ENCODE measurements around the gene PHF5A.
"Not testable (repeated sequence)": the region's sequence is repeated elsewhere in the genome, so short reads cannot be mapped to it uniquely, and the experiment has no call there.

The PHF5A gene

GRCh38 chr22:41478891-41479521 is 10.5 kb upstream of the PHF5A start:
- no peak for TF ChIP-seq POLR2A (IDR thresholded peaks at IDR 0.05; ENCODE audit: low read depth, low read length)
- no peak for TF ChIP-seq TAF1 (IDR thresholded peaks at IDR 0.05; ENCODE audit: low read depth, low read length)
- TF ChIP-seq POLR2AphosphoS5 (IDR thresholded peaks at IDR 0.05; ENCODE audit: low read depth, low read length), result no peak
- no peak for TF ChIP-seq SPI1 (IDR thresholded peaks at IDR 0.05; ENCODE audit: low read depth, low read length)
- TF ChIP-seq PAX5 (IDR thresholded peaks at IDR 0.05; ENCODE audit: insufficient read depth, low read length, severe bottlenecking), result no peak
- TF ChIP-seq POU2F2 (IDR thresholded peaks at IDR 0.05; ENCODE audit: low read depth, low read length), result no peak
- DNase-seq (ENCODE audit: insufficient read length, low spot score) (no peak), FAIRE-seq (peak; percentile 87)

DNA sequence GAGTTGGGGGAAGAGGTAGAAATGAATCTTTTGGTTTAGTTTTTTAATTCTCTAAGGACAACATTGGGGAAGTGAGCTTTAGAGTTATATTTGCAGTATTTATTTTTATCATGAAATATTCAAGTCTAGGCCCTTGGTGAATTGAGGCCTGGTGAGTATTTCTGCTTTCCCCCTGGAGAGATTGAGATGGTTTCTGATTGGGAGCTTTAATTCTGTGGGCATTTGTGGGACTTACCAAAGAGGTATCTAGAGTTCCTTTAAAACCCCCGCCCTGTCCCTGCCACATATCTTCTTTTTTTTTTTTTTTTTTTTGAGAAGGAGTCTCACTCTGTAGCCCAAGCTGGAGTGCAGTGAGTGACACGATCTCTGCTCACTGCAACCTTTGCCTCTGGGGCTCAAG is 10.0 kb upstream of the PHF5A start:
- TF ChIP-seq POLR2A (IDR thresholded peaks at IDR 0.05; ENCODE audit: low read depth, low read length) (no peak), SPI1 (IDR thresholded peaks at IDR 0.05; ENCODE audit: low read depth, low read length) (no peak), POLR2AphosphoS5 (IDR thresholded peaks at IDR 0.05; ENCODE audit: low read depth, low read length) (no peak), POU2F2 (IDR thresholded peaks at IDR 0.05; ENCODE audit: low read depth, low read length) (no peak), TAF1 (IDR thresholded peaks at IDR 0.05; ENCODE audit: low read depth, low read length) (no peak), PAX5 (IDR thresholded peaks at IDR 0.05; ENCODE audit: insufficient read depth, low read length, severe bottlenecking) (no peak)
- DNase-seq (ENCODE audit: insufficient read length, low spot score) (no peak), FAIRE-seq (no peak)

DNA sequence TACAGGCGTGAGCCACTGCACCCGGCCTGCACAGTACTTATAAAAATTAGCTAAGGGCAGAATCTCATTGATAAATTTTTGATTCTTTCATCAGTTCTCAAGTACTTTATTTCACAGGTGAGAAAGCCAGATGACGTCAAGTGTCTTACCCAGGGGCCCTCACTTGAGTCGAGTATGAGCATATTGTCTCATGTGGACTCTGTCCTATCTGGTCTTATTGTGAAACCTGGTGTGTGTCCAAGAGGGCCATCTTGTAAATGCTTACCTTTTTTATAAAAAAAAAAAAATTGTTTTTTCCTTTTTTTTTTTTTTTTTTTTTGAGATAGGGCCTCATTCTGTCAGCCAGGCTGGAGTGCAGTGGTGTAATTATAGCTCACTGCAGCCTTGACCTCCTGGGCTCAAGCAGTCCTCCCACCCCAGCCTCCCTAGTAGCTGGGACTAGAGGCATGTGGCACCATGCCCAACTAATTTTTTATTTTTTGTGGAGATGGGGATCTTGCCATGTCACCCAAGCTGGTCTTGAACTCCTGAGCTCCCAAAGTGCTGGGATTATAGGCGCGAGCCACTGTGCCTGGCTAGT is 6.5 kb upstream of the PHF5A start:
- DNase-seq (ENCODE audit: insufficient read length, low spot score) (no peak), FAIRE-seq (no peak)
- TF ChIP-seq POLR2AphosphoS5 (IDR thresholded peaks at IDR 0.05; ENCODE audit: low read depth, low read length) (no peak), PAX5 (IDR thresholded peaks at IDR 0.05; ENCODE audit: insufficient read depth, low read length, severe bottlenecking) (no peak), SPI1 (IDR thresholded peaks at IDR 0.05; ENCODE audit: low read depth, low read length) (no peak), POLR2A (IDR thresholded peaks at IDR 0.05; ENCODE audit: low read depth, low read length) (no peak), POU2F2 (IDR thresholded peaks at IDR 0.05; ENCODE audit: low read depth, low read length) (no peak), TAF1 (IDR thresholded peaks at IDR 0.05; ENCODE audit: low read depth, low read length) (no peak)

DNA sequence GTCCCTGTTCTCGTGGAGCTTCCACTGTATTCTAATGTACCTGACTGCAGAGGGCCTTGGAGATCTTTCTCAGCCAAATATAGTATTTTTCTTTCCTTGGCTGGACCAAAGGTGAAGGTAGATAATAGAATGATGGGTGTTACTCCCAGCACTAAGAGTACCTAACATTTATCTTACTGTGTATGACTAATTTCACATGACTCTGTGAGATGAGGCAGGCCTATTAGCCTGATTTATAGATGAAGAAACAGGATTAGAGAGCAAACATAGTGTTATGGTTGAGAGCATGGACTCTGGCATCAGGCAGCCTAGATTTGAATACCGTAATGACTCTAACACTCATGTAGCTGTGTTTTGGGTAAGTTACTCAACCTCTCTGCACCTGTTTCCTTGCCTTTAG is 3.1 kb upstream of the PHF5A start:
- TF ChIP-seq SPI1 (IDR thresholded peaks at IDR 0.05; ENCODE audit: low read depth, low read length), result no peak
- FAIRE-seq (no peak), DNase-seq (ENCODE audit: insufficient read length, low spot score) (no peak)

DNA sequence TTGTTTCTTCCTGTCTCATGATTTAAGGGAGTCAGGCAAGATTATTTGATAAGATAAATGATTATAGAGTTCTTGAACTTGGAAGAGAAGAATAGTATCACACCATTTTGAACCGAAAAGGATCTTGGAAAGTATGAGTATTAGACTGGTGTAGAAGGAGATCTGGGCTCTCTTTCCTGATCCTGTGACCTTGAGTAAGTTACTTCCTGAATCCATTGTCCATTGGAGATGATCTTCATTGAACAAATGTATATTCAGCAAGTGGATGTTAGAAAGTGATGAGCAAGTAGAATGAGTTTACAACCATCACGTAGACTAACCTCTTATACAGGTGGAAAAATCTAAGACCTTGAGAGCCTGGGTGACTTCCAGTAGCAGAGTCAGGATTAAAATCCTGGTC is 2.4 kb upstream of the PHF5A start:
- TF ChIP-seq POLR2AphosphoS5 (IDR thresholded peaks at IDR 0.05; ENCODE audit: low read depth, low read length) (no peak), PAX5 (IDR thresholded peaks at IDR 0.05; ENCODE audit: insufficient read depth, low read length, severe bottlenecking) (no peak), TAF1 (IDR thresholded peaks at IDR 0.05; ENCODE audit: low read depth, low read length) (no peak), SPI1 (IDR thresholded peaks at IDR 0.05; ENCODE audit: low read depth, low read length) (no peak), POU2F2 (IDR thresholded peaks at IDR 0.05; ENCODE audit: low read depth, low read length) (no peak), POLR2A (IDR thresholded peaks at IDR 0.05; ENCODE audit: low read depth, low read length) (no peak)
- DNase-seq (ENCODE audit: insufficient read length, low spot score) (no peak), FAIRE-seq (no peak)

DNA sequence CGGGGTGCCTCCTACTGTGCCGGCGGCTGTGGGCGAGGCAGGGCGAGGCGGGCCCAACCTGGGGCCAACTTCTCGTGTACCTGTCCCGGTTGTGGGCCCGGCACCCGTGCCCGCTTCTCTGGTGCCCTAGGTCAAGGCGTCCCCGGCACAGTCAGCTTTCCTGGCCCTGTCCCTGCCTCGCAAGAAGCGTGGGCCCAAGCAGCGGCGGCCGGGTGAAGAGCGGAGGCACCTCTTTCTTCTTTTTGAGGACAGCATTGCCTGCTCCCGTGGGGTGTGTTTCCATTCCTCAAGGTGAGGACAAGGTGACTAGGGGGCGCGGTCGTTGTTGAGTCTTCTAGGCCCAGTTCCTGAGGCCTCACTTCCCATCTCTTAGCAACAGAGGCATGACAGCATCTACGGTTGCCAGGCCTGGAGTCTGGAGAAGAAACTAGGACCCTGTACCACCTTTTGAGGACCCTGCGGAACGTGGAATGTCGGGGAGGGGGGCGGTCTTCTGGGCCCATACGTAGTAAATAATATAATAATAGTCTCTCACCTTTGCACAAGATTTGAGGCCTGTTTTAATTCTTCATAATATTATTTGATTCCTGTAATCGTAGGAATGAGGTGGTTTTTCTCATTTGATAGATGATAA is 843 bp upstream of the PHF5A start:
- DNase-seq (ENCODE audit: insufficient read length, low spot score) (no peak), FAIRE-seq (peak; percentile 23)
- TF ChIP-seq POU2F2 (IDR thresholded peaks at IDR 0.05; ENCODE audit: low read depth, low read length) (0 out of 2 replicates have a peak, but pooled peaks have one; percentile 2), POLR2AphosphoS5 (IDR thresholded peaks at IDR 0.05; ENCODE audit: low read depth, low read length) (no peak)

- no peak for TF ChIP-seq SPI1 (IDR thresholded peaks at IDR 0.05; ENCODE audit: low read depth, low read length)
- TF ChIP-seq TAF1 (IDR thresholded peaks at IDR 0.05; ENCODE audit: low read depth, low read length), result no peak
- TF ChIP-seq POLR2AphosphoS5 (IDR thresholded peaks at IDR 0.05; ENCODE audit: low read depth, low read length), result no peak
- TF ChIP-seq POLR2A (IDR thresholded peaks at IDR 0.05; ENCODE audit: low read depth, low read length), result no peak
- no peak for TF ChIP-seq POU2F2 (IDR thresholded peaks at IDR 0.05; ENCODE audit: low read depth, low read length)
- TF ChIP-seq PAX5 (IDR thresholded peaks at IDR 0.05; ENCODE audit: insufficient read depth, low read length, severe bottlenecking), result no peak
- no peak for DNase-seq (ENCODE audit: insufficient read length, low spot score)
- no peak for FAIRE-seq
Observed at GRCh38 chr22:41461901-41462300, 6.6 kb downstream of the PHF5A start.

DNA sequence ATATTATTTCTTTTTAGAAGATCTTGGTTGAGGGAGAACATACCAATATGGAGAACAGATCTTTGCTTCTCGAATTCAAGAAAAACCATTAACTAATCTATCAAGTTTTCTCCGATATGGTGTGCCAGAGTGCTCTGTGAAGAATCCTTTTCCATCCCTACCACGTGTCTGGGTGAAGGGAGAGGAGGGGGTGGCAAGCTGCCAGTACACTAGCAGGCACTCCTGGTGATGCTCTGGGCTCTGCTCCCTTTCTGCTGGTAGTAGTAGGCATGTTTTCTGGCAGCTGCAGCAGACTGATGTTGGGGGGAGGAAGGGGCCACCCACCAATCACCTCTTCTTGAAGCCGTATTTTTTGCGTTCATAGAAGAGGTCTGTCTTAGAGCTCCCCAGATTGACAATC is 8.4 kb downstream of the PHF5A start:
- not testable (repeated sequence) for FAIRE-seq; DNase-seq (ENCODE audit: insufficient read length, low spot score)

GRCh38 chr22:41459431-41459830 is 9.1 kb downstream of the PHF5A start:
- DNase-seq (ENCODE audit: insufficient read length, low spot score), result no peak
- no peak for TF ChIP-seq POLR2A (IDR thresholded peaks at IDR 0.05; ENCODE audit: low read depth, low read length)
- no peak for TF ChIP-seq PAX5 (IDR thresholded peaks at IDR 0.05; ENCODE audit: insufficient read depth, low read length, severe bottlenecking)
- TF ChIP-seq POU2F2 (IDR thresholded peaks at IDR 0.05; ENCODE audit: low read depth, low read length), result no peak
- no peak for TF ChIP-seq TAF1 (IDR thresholded peaks at IDR 0.05; ENCODE audit: low read depth, low read length)
- no peak for FAIRE-seq

DNA sequence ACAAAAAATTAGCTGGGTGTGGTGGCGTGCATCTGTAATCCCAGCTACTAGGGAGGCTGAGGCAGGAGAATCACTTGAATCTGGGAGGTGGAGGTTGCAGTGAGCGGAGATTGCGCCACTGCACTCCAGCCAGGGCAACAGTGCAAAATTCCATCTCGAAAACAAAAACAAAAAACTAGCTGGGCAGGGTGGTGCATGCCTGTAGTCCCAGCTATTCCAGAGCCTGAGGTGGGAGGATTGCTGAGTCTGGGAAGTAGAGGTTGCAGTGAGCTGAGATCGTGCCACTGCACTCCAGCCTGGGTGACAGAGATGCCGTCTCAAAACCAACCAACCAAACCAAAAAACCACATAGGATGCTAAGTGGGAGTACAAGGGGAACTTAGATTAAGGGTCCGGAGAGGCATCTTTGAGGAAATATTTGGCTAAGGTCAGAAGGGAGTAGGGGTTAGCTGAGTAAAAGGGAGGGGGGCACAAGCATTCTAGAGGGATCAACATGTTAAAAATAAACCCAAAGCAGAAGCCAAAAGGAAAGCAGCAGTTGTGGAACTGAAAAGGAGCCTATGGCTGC is 10.2 kb downstream of the PHF5A start:
- DNase-seq (ENCODE audit: insufficient read length, low spot score) (no peak), FAIRE-seq (no peak)
- TF ChIP-seq POLR2AphosphoS5 (IDR thresholded peaks at IDR 0.05; ENCODE audit: low read depth, low read length) (no peak), TAF1 (IDR thresholded peaks at IDR 0.05; ENCODE audit: low read depth, low read length) (no peak), POU2F2 (IDR thresholded peaks at IDR 0.05; ENCODE audit: low read depth, low read length) (no peak), SPI1 (IDR thresholded peaks at IDR 0.05; ENCODE audit: low read depth, low read length) (no peak), POLR2A (IDR thresholded peaks at IDR 0.05; ENCODE audit: low read depth, low read length) (no peak), PAX5 (IDR thresholded peaks at IDR 0.05; ENCODE audit: insufficient read depth, low read length, severe bottlenecking) (no peak)

Measured in GM12891 (cell line).